OCI-LY1 (cell line): ENCODE data around the gene IL36B.

Experiments
- H2AFZ ChIP-seq: fragments of 200-600 bp; sonication (generic), shearing (Covaris generic); 2 replicates; pipeline ENCODE4 v1.6.0; 2014; ENCODE audit warnings: antibody characterized with exemption, mild to moderate bottlenecking, low read length
- H3F3A ChIP-seq: fragments of 200-600 bp; sonication (generic), shearing (Covaris generic); 2 replicates; pipeline ENCODE4 v1.6.0; 2014; ENCODE audit warnings: mild to moderate bottlenecking, antibody characterized with exemption, low read length, moderate library complexity; ENCODE audit not compliant: insufficient read depth
- H3K27ac ChIP-seq: fragments of 200-600 bp; sonication (generic); 2 replicates; pipeline ENCODE4 v1.5.1; 2014; ENCODE audit warnings: low read length, mixed run types, mild to moderate bottlenecking, low read depth; ENCODE audit not compliant: poor library complexity, severe bottlenecking
- H3K27me3 ChIP-seq: fragments of 200-600 bp; sonication (generic); 2 replicates; pipeline ENCODE4 v1.6.0; 2014; ENCODE audit warnings: antibody characterized with exemption, mild to moderate bottlenecking, low read length, moderate library complexity; ENCODE audit not compliant: insufficient read depth
- H3K36me3 ChIP-seq: fragments of 200-600 bp; sonication (generic); 2 replicates; pipeline ENCODE4 v1.6.1; 2014; ENCODE audit warnings: mild to moderate bottlenecking, antibody characterized with exemption, low read length, moderate library complexity, mixed read lengths; ENCODE audit not compliant: insufficient read depth
- H3K4me1 ChIP-seq: fragments of 200-600 bp; sonication (generic); 2 replicates; pipeline ENCODE4 v1.5.1; 2014; ENCODE audit warnings: mild to moderate bottlenecking, low read length, moderate library complexity; ENCODE audit not compliant: insufficient read depth, severe bottlenecking
- H3K4me2 ChIP-seq: fragments of 200-600 bp; sonication (generic), shearing (Covaris generic); 2 replicates; pipeline ENCODE4 v1.6.1; 2014; ENCODE audit warnings: low read length
- H3K4me3 ChIP-seq: fragments of 200-600 bp; sonication (generic); 2 replicates; pipeline ENCODE4 v1.5.1; 2014; ENCODE audit warnings: low read length, low read depth, mild to moderate bottlenecking, mixed read lengths; ENCODE audit not compliant: poor library complexity, severe bottlenecking
- H3K79me2 ChIP-seq: fragments of 200-600 bp; shearing (Covaris generic); 2 replicates; pipeline ENCODE4 v1.6.1; 2016; ENCODE audit warnings: mixed run types, low read length, mixed read lengths; ENCODE audit not compliant: insufficient read depth
- H3K9ac ChIP-seq: fragments of 200-600 bp; sonication (generic), shearing (Covaris generic); 2 replicates; pipeline ENCODE4 v1.6.1; 2014; ENCODE audit warnings: mild to moderate bottlenecking, low read length, mixed read lengths
- H3K9me2 ChIP-seq: fragments of 200-600 bp; sonication (generic), shearing (Covaris generic); 2 replicates; pipeline ENCODE4 v1.6.1; 2014; ENCODE audit warnings: low read depth, mild to moderate bottlenecking, low read length, mixed read lengths
- H3K9me3 ChIP-seq: fragments of 200-600 bp; shearing (Covaris generic); 2 replicates; pipeline ENCODE4 v1.6.1; 2014; ENCODE audit warnings: low read length, mixed read lengths
- H4K20me1 ChIP-seq: fragments of 200-600 bp; sonication (generic), shearing (Covaris generic); 2 replicates; pipeline ENCODE4 v1.6.0; 2016; ENCODE audit warnings: mild to moderate bottlenecking, low read length; ENCODE audit not compliant: insufficient read depth
- CTCF ChIP-seq: fragments of 200-600 bp; sonication (generic), shearing (Covaris generic); IDR thresholded peaks from 2 replicates; pipeline ENCODE4 v1.5.1; 2017; ENCODE audit warnings: mild to moderate bottlenecking, antibody characterized with exemption, low read length, moderate library complexity, mixed read lengths
- EZH2 ChIP-seq: fragments of 200-600 bp; sonication (generic), shearing (Covaris generic); IDR thresholded peaks from 2 replicates; pipeline ENCODE4 v1.8.0; 2017; ENCODE audit warnings: borderline replicate concordance, mixed run types, mild to moderate bottlenecking, antibody characterized with exemption, low read length, moderate library complexity, mixed read lengths

Gene IL36B

GRCh38 chr2:112994648-112995047, 58.0 kb downstream of the IL36B start:
- H3K4me2 ChIP-seq = no peak overlapping the region
- H3K36me3 ChIP-seq = no peaks in the 10 kb centered on the region
- TF ChIP-seq EZH2 = no peak
- no peak for TF ChIP-seq CTCF

GRCh38 chr2:112993831-112994230, 58.8 kb downstream of the IL36B start:
- no peaks in the 10 kb centered on the region for H3K4me1 ChIP-seq

More at GRCh38 chr2:112994648-112995047, 58.0 kb downstream of the IL36B start:
- Histone ChIP-seq H3K9ac (no peak overlapping the region), H3K9me3 (no peaks in the 10 kb centered on the region; the same call in 1 of the 2 replicates), H3K79me2 (no peaks in the 10 kb centered on the region), H4K20me1 (no peaks in the 10 kb centered on the region), H3K27ac (no peak overlapping the region), H2AFZ (no peak overlapping the region), H3F3A (no peaks in the 10 kb centered on the region), H3K27me3 (no peaks in the 10 kb centered on the region), H3K4me1 (no peaks in the 10 kb centered on the region), H3K9me2 (peaks cover 3% of the 10 kb centered on the region), H3K4me3 (no peak overlapping the region)

GRCh38 chr2:112989611-112990010, 63.1 kb downstream of the IL36B start:
- Histone ChIP-seq H3K79me2 (no peaks in the 10 kb centered on the region), H3K36me3 (no peaks in the 10 kb centered on the region), H3K9me3 (no peaks in the 10 kb centered on the region; the same call in 1 of the 2 replicates), H2AFZ (no peak overlapping the region), H3K4me2 (no peak overlapping the region), H3K9ac (no peak overlapping the region), H3K9me2 (no peaks in the 10 kb centered on the region; the same call in 1 of the 2 replicates), H3K27ac (no peak overlapping the region), H3K4me3 (no peak overlapping the region), H4K20me1 (no peaks in the 10 kb centered on the region), H3K27me3 (no peaks in the 10 kb centered on the region), H3F3A (no peaks in the 10 kb centered on the region), H3K4me1 (no peaks in the 10 kb centered on the region)
- no peak for TF ChIP-seq CTCF
- TF ChIP-seq EZH2 = no peak

More at GRCh38 chr2:112993831-112994230, 58.8 kb downstream of the IL36B start:
- Histone ChIP-seq H3F3A (no peaks in the 10 kb centered on the region), H2AFZ (no peak overlapping the region), H3K36me3 (no peaks in the 10 kb centered on the region), H4K20me1 (no peaks in the 10 kb centered on the region), H3K9me2 (peaks cover 3% of the 10 kb centered on the region), H3K9me3 (no peaks in the 10 kb centered on the region; the same call in 1 of the 2 replicates), H3K9ac (no peak overlapping the region), H3K79me2 (no peaks in the 10 kb centered on the region), H3K27ac (no peak overlapping the region), H3K4me2 (no peak overlapping the region), H3K4me3 (no peak overlapping the region), H3K27me3 (no peaks in the 10 kb centered on the region)
- TF ChIP-seq CTCF (no peak), EZH2 (no peak)
